ENCODE measurements around the gene VEZT.

- TF ChIP-seq, protein P1, sequence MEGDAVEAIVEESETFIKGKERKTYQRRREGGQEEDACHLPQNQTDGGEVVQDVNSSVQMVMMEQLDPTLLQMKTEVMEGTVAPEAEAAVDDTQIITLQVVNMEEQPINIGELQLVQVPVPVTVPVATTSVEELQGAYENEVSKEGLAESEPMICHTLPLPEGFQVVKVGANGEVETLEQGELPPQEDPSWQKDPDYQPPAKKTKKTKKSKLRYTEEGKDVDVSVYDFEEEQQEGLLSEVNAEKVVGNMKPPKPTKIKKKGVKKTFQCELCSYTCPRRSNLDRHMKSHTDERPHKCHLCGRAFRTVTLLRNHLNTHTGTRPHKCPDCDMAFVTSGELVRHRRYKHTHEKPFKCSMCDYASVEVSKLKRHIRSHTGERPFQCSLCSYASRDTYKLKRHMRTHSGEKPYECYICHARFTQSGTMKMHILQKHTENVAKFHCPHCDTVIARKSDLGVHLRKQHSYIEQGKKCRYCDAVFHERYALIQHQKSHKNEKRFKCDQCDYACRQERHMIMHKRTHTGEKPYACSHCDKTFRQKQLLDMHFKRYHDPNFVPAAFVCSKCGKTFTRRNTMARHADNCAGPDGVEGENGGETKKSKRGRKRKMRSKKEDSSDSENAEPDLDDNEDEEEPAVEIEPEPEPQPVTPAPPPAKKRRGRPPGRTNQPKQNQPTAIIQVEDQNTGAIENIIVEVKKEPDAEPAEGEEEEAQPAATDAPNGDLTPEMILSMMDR (IDR thresholded peaks at IDR 0.05; ENCODE audit: borderline replicate concordance, extremely low read depth, low read length, poor library complexity, severe bottlenecking) = no peak
- TF ChIP-seq EZH2 (IDR thresholded peaks at IDR 0.05; ENCODE audit: borderline replicate concordance, low read depth, low read length, severe bottlenecking) = no peak
These were observed 33.5 kb upstream of the VEZT start for GRCh38 chr12:95184121-95184520.
